Measurements from ENCODE around the gene BBS10. TPM values are rescaled to one million over a fixed set of nuclear protein-coding genes. Genes with fewer than 3 reads are reported as not detected.

BBS10 gene
- total RNA-seq = 9.7 and 13.5 TPM in 2 replicates

DNA sequence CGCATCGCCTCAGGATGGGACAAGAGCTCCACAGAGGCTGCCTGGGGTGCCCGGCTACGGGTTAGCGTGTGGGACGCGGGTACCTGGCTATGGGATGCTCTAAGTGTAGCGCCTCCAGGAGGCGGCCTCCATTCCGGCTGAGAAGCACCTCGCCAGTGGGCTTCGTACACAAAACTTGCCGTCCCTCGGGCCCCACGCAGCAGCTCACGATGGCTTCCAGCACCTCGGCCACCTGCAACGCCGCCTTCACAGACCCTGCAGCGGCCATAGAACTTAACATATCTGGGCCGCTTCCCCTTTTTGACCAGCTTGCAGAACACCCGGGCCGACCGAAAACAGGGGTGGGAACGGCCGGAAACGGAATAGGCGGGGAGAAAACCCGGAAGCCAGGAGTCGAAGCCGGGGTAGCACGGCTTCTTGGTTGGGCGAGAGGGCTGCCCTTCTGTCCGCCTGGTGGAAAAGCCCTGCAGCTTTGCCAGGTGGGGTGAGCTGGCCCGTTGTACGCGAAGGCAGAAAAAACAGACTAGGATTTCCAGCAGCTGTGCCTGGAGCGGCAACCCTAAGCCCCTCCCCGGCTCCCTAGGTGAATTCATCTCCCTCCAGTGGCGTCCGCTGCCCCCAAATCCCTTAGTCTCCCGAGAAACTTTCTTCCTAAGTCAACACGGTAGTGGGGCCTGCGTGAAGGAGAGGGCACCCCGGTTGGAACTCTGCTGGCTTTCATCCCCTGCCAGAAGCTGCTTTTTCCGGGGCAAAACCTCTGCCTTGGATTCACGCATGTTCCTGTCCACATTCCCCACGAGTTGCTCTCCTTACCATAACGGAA is at the start of gene BBS10:
BBS10 (minus strand) TSS at position 337 of the 823 bp plus-strand sequence; CDS start at position 280, 57 bp downstream.

Small RNAs within 50 kb of the gene (small RNA-seq; reads per million reads assigned to genes)
- gene RN7SKP172 = not detected

Other genes with a start within 250 kb of the BBS10 start
- gene OSBPL8, start 211.4 kb upstream of the BBS10 start, total RNA-seq = 67.2 and 89.4 TPM in 2 replicates

Measured in hair follicle dermal papilla cell (primary cell).